Brain microvascular endothelial cell (primary cell): Measurements from ENCODE around the gene SIGLEC15.
A peak's percentile ranks its signal among the peaks of the same experiment; 100 is the strongest.
"Not testable (repeated sequence)": the region's sequence is repeated elsewhere in the genome, so short reads cannot be mapped to it uniquely, and the experiment has no call there.

Source experiments
- DNase-seq: peaks from one replicate; pipeline ENCODE4 v3.0.0-alpha.2; 2020
- H3K27ac ChIP-seq: fragments of 250-450 bp; sonication (Bioruptor Pico); 2 replicates; pipeline ENCODE4 v1.5.1; 2020; ENCODE audit warnings: mild to moderate bottlenecking, moderate library complexity
- H3K27me3 ChIP-seq: fragments of 250-450 bp; sonication (Bioruptor Pico); replicated peaks from 2 replicates; pipeline ENCODE4 v1.5.1; 2020; ENCODE audit warnings: mild to moderate bottlenecking
- H3K36me3 ChIP-seq: fragments of 250-450 bp; sonication (Bioruptor Pico); replicated peaks from 2 replicates; pipeline ENCODE4 v1.5.1; 2020; ENCODE audit warnings: mild to moderate bottlenecking
- H3K4me3 ChIP-seq: 2 replicates; pipeline ENCODE4 v1.5.1; 2011; ENCODE audit warnings: low read depth, mild to moderate bottlenecking, control low read depth, low read length, moderate library complexity
- in situ Hi-C: cut with HindIII; loops from 2 replicates; pipeline ENCODE4 v1.10.0; 2017; ENCODE audit warnings: low sequenced_read_pairs, low pct_ligation_motif_present
- TF ChIP-seq, protein P1 (sequence below): IDR thresholded peaks from 2 replicates; pipeline ENCODE4 v1.5.1; 2011; ENCODE audit warnings: low read depth, mild to moderate bottlenecking, moderate library complexity, low read length, control low read depth, inconsistent platforms; ENCODE audit errors: missing control alignments

Gene SIGLEC15

DNA sequence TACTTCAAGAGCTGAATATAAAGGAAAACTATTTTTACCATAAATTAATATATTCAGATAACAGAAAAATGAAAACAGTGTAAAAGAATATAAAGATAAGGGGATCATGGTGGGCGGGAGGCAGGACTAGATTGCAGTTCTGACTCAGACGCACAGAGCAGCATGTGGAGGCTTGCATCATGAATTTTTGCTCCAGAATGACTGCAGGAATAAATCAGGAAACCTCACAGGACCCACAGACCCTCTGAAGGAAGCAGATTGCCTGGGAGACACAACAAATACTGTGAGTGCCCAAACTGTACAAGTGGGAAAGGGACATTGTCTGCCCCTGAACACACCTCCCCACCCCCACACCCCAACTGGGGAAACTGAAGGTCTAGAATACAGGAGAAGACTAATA lies 19.2 kb upstream of the SIGLEC15 start:
- H3K27me3 ChIP-seq: no peaks in the 10 kb centered on the region
- peak; percentile 91 for DNase-seq
- TF ChIP-seq, protein P1, sequence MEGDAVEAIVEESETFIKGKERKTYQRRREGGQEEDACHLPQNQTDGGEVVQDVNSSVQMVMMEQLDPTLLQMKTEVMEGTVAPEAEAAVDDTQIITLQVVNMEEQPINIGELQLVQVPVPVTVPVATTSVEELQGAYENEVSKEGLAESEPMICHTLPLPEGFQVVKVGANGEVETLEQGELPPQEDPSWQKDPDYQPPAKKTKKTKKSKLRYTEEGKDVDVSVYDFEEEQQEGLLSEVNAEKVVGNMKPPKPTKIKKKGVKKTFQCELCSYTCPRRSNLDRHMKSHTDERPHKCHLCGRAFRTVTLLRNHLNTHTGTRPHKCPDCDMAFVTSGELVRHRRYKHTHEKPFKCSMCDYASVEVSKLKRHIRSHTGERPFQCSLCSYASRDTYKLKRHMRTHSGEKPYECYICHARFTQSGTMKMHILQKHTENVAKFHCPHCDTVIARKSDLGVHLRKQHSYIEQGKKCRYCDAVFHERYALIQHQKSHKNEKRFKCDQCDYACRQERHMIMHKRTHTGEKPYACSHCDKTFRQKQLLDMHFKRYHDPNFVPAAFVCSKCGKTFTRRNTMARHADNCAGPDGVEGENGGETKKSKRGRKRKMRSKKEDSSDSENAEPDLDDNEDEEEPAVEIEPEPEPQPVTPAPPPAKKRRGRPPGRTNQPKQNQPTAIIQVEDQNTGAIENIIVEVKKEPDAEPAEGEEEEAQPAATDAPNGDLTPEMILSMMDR: no peak
- H3K4me3 ChIP-seq: no peak overlapping the region
- peak overlapping the region; percentile 86 for H3K27ac ChIP-seq
- H3K36me3 ChIP-seq: no peaks in the 10 kb centered on the region
- in situ Hi-C loops: no loop called here

DNA sequence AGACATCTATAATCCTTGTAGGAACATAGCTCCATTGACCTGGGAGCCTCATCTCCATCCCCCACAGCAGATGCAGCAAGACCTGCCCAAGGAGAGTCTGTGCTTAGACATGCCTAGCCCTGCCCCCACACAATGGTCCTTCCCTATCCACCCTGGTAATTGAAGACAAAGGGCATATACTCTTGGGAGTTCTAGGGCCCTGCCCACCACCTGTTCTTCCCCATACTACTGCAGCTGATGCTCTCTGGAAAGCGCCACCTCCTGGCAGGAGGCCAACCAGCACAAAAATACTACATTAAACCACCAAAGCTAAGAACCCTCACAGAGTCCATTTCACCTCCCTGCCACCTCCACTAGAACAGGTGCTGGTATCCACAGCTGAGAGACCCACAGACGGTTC lies 18.3 kb upstream of the SIGLEC15 start:
- H3K4me3 ChIP-seq, in situ Hi-C loops, DNase-seq, H3K27me3 ChIP-seq, H3K36me3 ChIP-seq: not testable (repeated sequence)
- H3K27ac ChIP-seq: peak overlapping the region; percentile 86
- TF ChIP-seq, protein P1: peak; percentile 20

DNA sequence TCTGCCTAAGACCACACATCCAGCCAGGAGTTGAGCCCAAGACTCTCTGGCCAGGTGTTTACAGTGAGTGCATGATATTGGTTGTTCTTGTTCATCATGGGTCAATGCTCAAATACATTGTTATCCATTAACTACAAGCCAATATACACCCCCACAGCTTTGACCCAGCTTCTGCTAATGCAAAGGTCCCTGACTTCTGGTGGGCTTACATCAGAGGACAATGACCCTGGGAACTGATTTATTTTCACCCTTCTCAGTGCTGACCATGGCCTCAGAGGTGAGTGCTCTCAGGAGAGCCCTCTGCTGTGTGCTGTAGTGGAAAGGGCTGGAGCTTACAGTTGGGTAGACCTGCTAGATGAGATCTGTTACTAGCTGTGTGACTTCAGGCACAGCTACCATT lies 10.7 kb upstream of the SIGLEC15 start:
- H3K27ac ChIP-seq, H3K4me3 ChIP-seq, in situ Hi-C loops, DNase-seq, H3K36me3 ChIP-seq, H3K27me3 ChIP-seq: not testable (repeated sequence)

DNA sequence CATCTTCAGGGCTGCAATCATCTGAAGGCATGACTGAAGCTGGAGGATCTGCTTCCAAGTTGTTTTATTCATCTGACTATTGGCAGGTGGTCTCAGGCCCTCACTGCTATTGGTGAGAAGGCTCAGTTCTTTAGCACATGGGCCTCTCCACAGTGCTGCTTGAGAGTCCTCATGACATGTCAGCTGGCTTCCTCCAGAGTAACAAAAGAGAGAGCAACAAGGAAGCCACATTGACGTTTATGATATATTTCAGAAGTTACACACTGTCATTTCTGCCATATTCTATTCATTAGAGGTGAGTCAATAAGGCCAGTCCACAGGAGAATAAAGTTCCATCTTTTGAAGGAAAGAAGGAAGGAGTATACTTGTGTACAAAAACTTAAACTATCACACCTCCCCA lies 7.9 kb upstream of the SIGLEC15 start:
- Histone ChIP-seq H3K27me3 (no peaks in the 10 kb centered on the region), H3K36me3 (no peaks in the 10 kb centered on the region), H3K27ac (no peak overlapping the region), H3K4me3 (no peak overlapping the region)
- in situ Hi-C loops: no loop called here
- TF ChIP-seq, protein P1: no peak
- no peak for DNase-seq

DNA sequence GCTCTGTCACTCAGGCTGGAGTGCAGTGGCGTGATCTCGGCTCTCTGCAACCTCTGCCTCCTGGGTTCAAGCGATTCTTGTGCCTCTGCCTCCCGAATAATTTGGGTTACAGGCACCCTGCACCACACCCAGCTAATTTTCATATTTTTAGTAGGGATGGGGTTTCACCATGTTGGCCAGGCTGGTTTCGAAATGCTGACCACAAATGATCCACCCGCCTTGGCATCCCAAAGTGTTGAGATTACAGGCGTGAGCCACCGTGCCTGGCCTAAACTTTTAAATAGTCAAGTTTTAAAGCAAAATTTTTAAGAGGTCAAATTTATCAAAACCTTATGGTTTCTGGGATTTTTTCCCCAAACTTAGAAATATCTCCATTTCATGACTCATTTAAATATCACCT lies 6.7 kb upstream of the SIGLEC15 start:
- H3K4me3 ChIP-seq, in situ Hi-C loops, DNase-seq: not testable (repeated sequence)

DNA sequence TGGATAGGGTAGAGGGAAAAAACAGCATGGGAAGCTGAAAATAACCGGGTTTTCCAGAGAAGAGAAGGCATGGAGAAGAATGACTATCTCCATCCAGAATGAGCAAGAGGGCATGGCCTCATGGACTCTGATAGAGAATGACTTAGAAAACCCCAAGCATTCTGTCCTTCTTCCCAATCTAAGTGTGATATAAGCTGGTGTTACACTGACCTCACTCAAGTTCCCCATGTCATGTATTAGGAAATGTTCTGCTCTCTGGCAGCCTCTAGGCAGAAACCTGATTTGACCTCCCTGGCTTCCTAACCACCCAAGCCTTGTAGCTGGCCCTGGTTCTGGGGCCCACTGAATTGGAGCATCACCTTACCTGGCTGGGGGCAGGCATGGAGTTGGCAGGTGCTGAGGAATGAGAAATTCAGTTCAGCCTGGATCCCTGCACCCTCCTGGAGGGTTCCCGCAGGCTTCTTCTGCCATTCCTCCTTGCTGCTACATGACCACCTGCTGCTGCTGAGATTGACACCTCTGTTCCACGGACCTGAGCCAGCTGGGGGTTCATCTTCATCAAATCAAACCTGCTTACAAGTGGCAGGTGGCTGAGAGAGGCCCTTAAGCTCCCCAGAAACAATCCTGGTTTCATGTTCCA lies 5.2 kb upstream of the SIGLEC15 start:
- TF ChIP-seq, protein P1: no peak
- H3K36me3 ChIP-seq: no peaks in the 10 kb centered on the region
- no peaks in the 10 kb centered on the region for H3K27me3 ChIP-seq
- no peak for DNase-seq
- no peak overlapping the region for H3K4me3 ChIP-seq
- in situ Hi-C loops: no loop called here
- no peak overlapping the region for H3K27ac ChIP-seq

More for the DNA sequence above, 6.7 kb upstream of the SIGLEC15 start:
- not testable (repeated sequence) for H3K36me3 ChIP-seq, H3K27ac ChIP-seq, H3K27me3 ChIP-seq

DNA sequence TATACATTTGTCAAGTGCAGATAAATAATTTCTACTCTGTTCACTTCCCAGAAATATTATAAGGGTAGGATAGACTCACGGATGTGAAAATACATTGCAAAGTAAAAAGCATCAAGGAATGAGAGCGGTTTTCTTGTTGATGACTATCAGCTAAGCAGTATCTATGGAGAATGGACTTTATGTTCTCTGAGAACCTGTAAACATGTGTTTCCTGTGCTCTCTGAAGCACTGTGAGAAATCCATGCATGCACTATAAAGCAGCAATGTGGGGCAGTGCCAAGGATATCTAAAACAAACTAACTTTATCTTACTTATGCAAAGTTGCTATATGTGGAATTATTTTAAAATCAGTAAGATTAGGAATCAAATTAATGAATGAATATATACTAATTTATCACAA lies 4.4 kb upstream of the SIGLEC15 start:
- Histone ChIP-seq H3K27ac (no peak overlapping the region), H3K36me3 (no peaks in the 10 kb centered on the region), H3K4me3 (no peak overlapping the region), H3K27me3 (no peaks in the 10 kb centered on the region)
- DNase-seq: no peak
- in situ Hi-C loops: no loop called here
- TF ChIP-seq, protein P1: no peak
